Effector memory CD8-positive, alpha-beta T cell (primary cell): ENCODE measurements around the gene MAP2.

Experiments
- ATAC-seq: fragments of 150-1000 bp; cut with Tn5 transposase; replicated peaks from 2 replicates; pipeline ENCODE4 v1.10.0; 2021; ENCODE audit warnings: mild to moderate bottlenecking, moderate library complexity
- DNase-seq, 3 experiments: peaks; one replicate each; pipeline ENCODE4 v3.0.0; 2021
- H3K27ac Mint-ChIP-seq, 2 donors: one replicate each; pipeline ENCODE4 v1.8.0; 2022; ENCODE audit warnings: mild to moderate bottlenecking in 2 of 2, mixed read lengths in 2 of 2, moderate library complexity in 2 of 2
- H3K27me3 Mint-ChIP-seq, 2 donors: one replicate each; pipeline ENCODE4 v1.8.0; 2022; ENCODE audit warnings: mixed read lengths in 2 of 2
- H3K36me3 Mint-ChIP-seq: one replicate; pipeline ENCODE4 v1.8.0; 2022; ENCODE audit warnings: mild to moderate bottlenecking, moderate library complexity, mixed read lengths; ENCODE audit not compliant: insufficient read depth
- H3K4me1 Mint-ChIP-seq, 2 donors: one replicate each; pipeline ENCODE4 v1.8.0; 2022; ENCODE audit warnings: low read depth in 2 of 2, mixed read lengths in 2 of 2
- H3K4me3 Mint-ChIP-seq, 2 donors: one replicate each; pipeline ENCODE4 v1.8.0; 2022; ENCODE audit warnings: mild to moderate bottlenecking in 2 of 2, mixed read lengths in 2 of 2, moderate library complexity in 2 of 2
- H3K9me3 Mint-ChIP-seq, 2 donors: one replicate each; pipeline ENCODE4 v1.8.0; 2022; ENCODE audit warnings: mixed read lengths in 2 of 2

Gene MAP2

DNA sequence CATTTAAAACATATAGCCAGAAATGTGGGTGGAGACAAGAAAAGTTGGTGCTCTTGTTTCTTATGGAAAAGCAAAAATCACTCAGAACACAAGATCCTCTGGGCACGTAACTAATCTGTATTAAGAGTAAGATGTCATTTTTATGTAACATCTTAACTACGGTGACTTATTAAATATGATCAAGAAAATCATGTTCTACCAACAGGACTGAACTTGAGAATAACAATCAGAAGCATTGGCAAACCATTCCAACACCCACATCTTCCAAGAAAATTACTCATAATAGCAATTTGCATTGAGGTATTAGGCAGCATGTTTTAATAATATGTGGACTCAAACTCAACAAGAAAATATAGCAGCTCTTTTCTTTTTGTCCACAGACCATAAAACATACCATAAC, 21.6 kb downstream of the MAP2 start:
- ATAC-seq (no peak), DNase-seq (no peak)
- no peaks in the 10 kb centered on the region for H3K9me3 Mint-ChIP-seq
- no peak overlapping the region for H3K27ac Mint-ChIP-seq
- H3K4me1 Mint-ChIP-seq: no peaks in the 10 kb centered on the region
- peaks cover 3% of the 10 kb centered on the region for H3K36me3 Mint-ChIP-seq
- no peaks in the 10 kb centered on the region for H3K27me3 Mint-ChIP-seq
- H3K4me3 Mint-ChIP-seq: no peak overlapping the region

DNA sequence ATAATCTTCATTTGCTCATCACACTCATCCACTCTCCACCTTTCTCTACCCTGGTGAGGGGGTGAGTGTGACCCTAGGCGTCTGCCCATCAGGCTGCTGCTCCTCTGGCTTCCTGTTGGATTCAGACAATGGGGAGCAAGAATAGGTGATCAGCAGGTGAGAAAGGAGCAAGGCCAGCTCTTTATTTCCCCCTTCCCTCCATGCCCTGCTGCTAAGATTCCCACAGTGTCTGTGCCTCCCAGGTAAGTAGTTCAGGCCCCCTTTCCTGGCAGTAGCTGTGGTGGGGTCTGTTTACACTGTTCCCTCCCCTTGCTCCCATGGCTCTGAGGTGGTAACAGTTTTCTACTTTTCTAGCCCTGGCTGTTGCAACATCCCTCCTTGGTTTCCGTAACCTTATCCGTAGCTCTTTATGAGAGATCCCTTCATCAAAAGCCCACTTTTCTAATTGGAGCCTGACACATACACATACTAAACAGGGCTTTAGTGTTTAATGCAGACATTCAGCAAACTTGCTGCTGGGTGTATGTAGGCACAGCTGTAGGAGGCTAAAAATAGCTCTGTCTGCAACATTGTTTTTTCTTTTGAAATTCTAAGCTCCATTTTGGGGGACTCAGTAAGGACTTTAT, 27.5 kb downstream of the MAP2 start:
- no peak for DNase-seq
- Mint-ChIP-seq H3K36me3 (peaks cover 3% of the 10 kb centered on the region), H3K9me3 (no peaks in the 10 kb centered on the region), H3K27ac (no peak overlapping the region), H3K4me1 (no peaks in the 10 kb centered on the region), H3K27me3 (no peaks in the 10 kb centered on the region), H3K4me3 (no peak overlapping the region)
- ATAC-seq: no peak

- Mint-ChIP-seq H3K36me3 (no peaks in the 10 kb centered on the region), H3K4me1 (no peaks in the 10 kb centered on the region), H3K27me3 (no peaks in the 10 kb centered on the region), H3K27ac (no peak overlapping the region), H3K9me3 (peaks cover 2 to 4% of the 10 kb centered on the region in 2 donors), H3K4me3 (no peak overlapping the region)
- no peak for DNase-seq
- no peak for ATAC-seq
These were observed 32.6 kb downstream of the MAP2 start for GRCh38 chr2:209456489-209456888.

- Mint-ChIP-seq H3K36me3 (no peaks in the 10 kb centered on the region), H3K4me1 (no peaks in the 10 kb centered on the region), H3K9me3 (peaks cover 4 to 8% of the 10 kb centered on the region in 2 donors), H3K4me3 (no peak overlapping the region), H3K27me3 (no peaks in the 10 kb centered on the region), H3K27ac (no peak overlapping the region)
- no peak for DNase-seq
- ATAC-seq: no peak
These were observed 34.4 kb downstream of the MAP2 start for GRCh38 chr2:209458008-209458979.

DNA sequence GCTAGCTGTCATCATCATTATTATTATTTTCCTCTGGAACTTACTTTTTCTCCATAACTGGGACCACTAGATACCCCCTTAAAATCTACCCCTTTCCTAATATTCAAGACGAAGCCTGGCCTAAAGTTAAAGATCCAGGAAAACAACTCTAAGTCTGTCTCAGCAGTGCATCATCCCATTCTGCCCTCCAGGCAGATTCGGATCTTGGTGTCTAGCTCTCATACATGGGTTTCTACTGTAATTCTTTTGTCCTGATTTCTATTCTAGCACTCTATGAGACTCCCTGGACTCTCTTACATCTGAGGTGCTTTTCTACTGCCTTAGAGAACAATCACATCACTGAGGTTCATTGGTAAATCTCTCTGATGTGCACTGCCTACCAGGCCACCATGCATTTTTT, 35.5 kb downstream of the MAP2 start:
- Mint-ChIP-seq H3K36me3 (no peaks in the 10 kb centered on the region), H3K27ac (no peak overlapping the region), H3K4me3 (no peak overlapping the region), H3K4me1 (no peaks in the 10 kb centered on the region), H3K9me3 (peaks cover 4 to 8% of the 10 kb centered on the region in 2 donors), H3K27me3 (no peaks in the 10 kb centered on the region)
- ATAC-seq (no peak), DNase-seq (no peak)

DNA sequence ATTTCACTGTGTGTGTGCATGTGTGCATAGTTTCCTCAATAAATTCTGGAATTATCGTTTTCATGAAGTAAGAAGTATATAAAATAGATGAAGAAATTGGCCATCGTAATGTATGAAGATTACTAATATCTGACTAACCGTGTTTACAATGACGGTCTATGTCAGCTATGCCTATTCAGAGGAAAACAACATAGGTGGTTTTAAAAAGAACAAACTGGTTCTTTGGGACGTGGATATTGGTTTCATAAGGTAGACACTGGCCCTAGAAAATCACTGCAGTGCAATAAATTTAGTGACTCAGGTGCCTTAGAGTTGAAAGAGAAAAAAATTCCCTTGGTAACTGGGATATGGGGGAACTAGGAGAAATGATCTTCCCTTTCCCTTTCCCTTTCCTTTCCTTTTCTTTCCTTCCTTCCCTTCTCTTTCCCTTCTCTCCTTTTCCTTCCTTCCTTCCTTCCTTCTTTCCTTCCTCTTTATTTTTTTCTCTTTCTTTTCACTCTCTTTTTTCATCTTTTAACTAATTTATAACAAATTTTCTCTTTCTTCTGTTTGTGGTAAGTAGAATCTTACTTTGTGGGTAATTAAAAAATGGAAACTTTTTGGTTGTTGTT, 36.4 kb downstream of the MAP2 start:
- no peaks in the 10 kb centered on the region for H3K27me3 Mint-ChIP-seq
- DNase-seq: no peak
- H3K4me1 Mint-ChIP-seq: no peaks in the 10 kb centered on the region
- H3K36me3 Mint-ChIP-seq: no peaks in the 10 kb centered on the region
- peaks cover 4 to 8% of the 10 kb centered on the region in 2 donors for H3K9me3 Mint-ChIP-seq
- H3K27ac Mint-ChIP-seq: no peak overlapping the region
- no peak overlapping the region for H3K4me3 Mint-ChIP-seq
- ATAC-seq: no peak

DNA sequence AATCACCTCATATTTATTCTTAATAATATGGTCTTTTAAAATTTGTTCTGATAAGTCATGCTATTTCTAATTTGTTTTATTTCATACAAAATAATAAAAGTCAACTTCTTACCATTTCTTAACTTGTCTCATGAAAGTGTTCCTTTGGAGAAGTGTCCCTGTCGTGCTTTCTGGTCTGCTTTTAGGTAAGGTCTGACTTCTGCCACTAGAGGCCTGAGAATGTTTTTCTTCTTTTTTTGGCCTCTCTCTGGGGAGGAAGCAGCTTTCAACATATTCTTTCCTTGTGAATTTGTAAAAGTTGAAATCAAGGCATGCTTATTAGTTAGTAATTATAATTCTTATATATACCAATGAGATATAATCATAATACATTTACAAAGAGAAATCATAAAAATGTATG, 39.4 kb downstream of the MAP2 start:
- no peak for ATAC-seq
- no peaks in the 10 kb centered on the region for H3K4me1 Mint-ChIP-seq
- DNase-seq: no peak
- H3K27me3 Mint-ChIP-seq: no peaks in the 10 kb centered on the region
- H3K27ac Mint-ChIP-seq: no peak overlapping the region
- H3K9me3 Mint-ChIP-seq: peaks cover 3 to 8% of the 10 kb centered on the region in 2 donors
- no peaks in the 10 kb centered on the region for H3K36me3 Mint-ChIP-seq
- H3K4me3 Mint-ChIP-seq: no peak overlapping the region

DNA sequence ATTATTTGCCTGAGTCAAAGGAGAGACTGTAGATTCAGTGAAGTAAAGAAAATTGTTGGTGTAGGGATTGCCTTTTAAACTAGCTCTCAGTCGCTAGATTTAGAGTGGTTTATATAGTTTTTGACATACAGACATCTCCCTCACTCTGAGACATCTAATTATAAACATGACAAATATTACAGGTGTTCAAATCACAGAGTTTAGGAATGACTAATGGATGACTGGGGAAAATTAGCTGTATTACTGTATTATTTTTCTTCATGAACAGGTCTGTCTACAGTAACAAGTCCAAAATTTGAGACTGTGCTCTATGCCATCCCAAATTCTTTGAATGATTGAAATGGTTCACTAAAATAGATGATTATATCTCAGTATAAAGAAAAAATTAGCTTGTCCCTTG, 40.0 kb downstream of the MAP2 start:
- H3K27ac Mint-ChIP-seq: no peak overlapping the region
- peaks cover 2 to 8% of the 10 kb centered on the region in 2 donors for H3K9me3 Mint-ChIP-seq
- H3K4me3 Mint-ChIP-seq: no peak overlapping the region
- no peaks in the 10 kb centered on the region for H3K4me1 Mint-ChIP-seq
- H3K27me3 Mint-ChIP-seq: no peaks in the 10 kb centered on the region
- ATAC-seq (no peak), DNase-seq (no peak)
- no peaks in the 10 kb centered on the region for H3K36me3 Mint-ChIP-seq

GRCh38 chr2:209468846-209469245, 45.0 kb downstream of the MAP2 start:
- Mint-ChIP-seq H3K9me3 (peaks cover 0 to 5% of the 10 kb centered on the region in 2 donors), H3K36me3 (no peaks in the 10 kb centered on the region), H3K27ac (no peak overlapping the region), H3K4me1 (no peaks in the 10 kb centered on the region), H3K27me3 (no peaks in the 10 kb centered on the region), H3K4me3 (no peak overlapping the region)
- DNase-seq: no peak
- no peak for ATAC-seq

- Mint-ChIP-seq H3K4me3 (no peak overlapping the region), H3K27ac (no peak overlapping the region), H3K27me3 (no peaks in the 10 kb centered on the region), H3K36me3 (no peaks in the 10 kb centered on the region), H3K9me3 (peaks cover 0 to 5% of the 10 kb centered on the region in 2 donors), H3K4me1 (no peaks in the 10 kb centered on the region)
- ATAC-seq (no peak), DNase-seq (no peak)
These were observed 45.6 kb downstream of the MAP2 start for GRCh38 chr2:209469481-209469880.

GRCh38 chr2:209470466-209470865, 46.6 kb downstream of the MAP2 start:
- Mint-ChIP-seq H3K36me3 (no peaks in the 10 kb centered on the region), H3K27me3 (no peaks in the 10 kb centered on the region), H3K27ac (no peak overlapping the region), H3K9me3 (peaks cover 0 to 5% of the 10 kb centered on the region in 2 donors), H3K4me1 (no peaks in the 10 kb centered on the region), H3K4me3 (no peak overlapping the region)
- ATAC-seq (no peak), DNase-seq (no peak)

DNA sequence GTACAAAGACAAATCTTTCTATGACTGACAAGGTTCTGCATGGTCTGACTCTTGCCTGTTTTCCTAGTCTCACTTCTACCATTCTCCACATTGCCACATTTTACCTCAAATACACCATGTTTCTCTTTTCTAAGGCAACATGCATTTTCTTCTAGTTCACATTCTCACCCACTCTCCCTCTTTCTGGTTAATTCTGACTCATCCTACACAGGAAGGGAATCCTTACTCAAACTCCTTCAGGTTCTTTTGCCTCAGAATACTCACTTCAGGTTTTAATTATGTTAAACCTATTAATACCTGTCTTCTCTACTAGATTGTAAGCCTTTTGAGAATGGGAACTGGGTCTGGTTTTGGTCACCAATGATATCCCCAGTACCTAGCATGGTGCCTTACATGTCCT, 47.2 kb downstream of the MAP2 start:
- no peaks in the 10 kb centered on the region for H3K27me3 Mint-ChIP-seq
- DNase-seq: no peak
- no peak for ATAC-seq
- H3K4me3 Mint-ChIP-seq: no peak overlapping the region
- no peaks in the 10 kb centered on the region for H3K4me1 Mint-ChIP-seq
- no peak overlapping the region for H3K27ac Mint-ChIP-seq
- peaks cover 0 to 5% of the 10 kb centered on the region in 2 donors for H3K9me3 Mint-ChIP-seq
- H3K36me3 Mint-ChIP-seq: no peaks in the 10 kb centered on the region

GRCh38 chr2:209472112-209472832, 48.4 kb downstream of the MAP2 start:
- no peaks in the 10 kb centered on the region for H3K27me3 Mint-ChIP-seq
- no peaks in the 10 kb centered on the region for H3K4me1 Mint-ChIP-seq
- H3K4me3 Mint-ChIP-seq: no peak overlapping the region
- H3K9me3 Mint-ChIP-seq: peaks cover 0 to 3% of the 10 kb centered on the region in 2 donors
- ATAC-seq: no peak
- DNase-seq: no peak
- no peak overlapping the region for H3K27ac Mint-ChIP-seq
- no peaks in the 10 kb centered on the region for H3K36me3 Mint-ChIP-seq
